ENCODE data around the gene PAM.

The PAM gene

DNA sequence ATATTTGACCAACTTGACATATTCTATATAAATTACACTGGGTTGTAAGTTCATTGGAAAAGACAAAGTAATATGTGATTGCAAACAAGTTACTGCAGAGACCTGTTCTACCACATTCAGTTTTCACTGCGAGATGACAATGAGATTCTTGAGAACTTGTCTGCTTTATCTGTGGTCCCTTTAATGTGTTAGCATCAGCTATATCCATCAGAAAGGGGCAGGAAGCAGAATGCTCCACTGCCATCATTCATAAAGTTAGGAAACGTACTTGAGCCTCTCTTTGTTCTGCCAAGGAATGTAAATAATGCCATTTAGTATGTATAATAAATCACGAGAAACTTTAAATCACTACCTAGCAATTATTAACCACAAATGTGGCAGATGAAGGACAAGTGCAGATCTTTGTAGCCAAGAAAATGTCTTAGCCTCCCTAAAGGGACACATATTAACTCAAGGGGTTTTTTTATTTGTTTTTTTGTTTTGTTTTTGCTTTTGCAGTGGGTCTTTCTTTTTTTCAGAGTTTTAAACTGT is 305.4 kb downstream of the PAM start:
- TF ChIP-seq GATA3 (IDR thresholded peaks at IDR 0.05; ENCODE audit: low read depth, low read length) = no peak
- TF ChIP-seq GATA2 (IDR thresholded peaks at IDR 0.05; ENCODE audit: low read depth, low read length) = no peak

DNA sequence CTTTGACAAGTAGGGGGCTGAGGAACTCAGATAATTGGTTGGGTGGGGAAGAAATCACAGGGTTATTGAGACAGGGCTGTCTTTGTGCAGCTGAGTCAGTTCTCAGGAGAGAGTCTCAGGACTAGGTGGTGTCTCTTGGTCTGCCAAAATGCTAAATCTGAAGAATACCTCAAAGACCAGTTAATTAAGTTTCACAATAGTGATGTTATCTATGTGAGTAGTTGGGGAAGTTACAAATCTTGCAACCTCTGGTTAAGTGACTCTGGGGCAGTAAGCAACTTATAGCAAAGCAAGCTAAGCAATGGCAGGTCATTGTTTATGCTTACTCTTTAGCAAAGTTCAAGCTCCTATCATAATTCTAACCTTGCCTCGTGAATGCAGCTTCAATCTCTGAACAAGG is 311.2 kb downstream of the PAM start:
- TF ChIP-seq GATA2 (IDR thresholded peaks at IDR 0.05; ENCODE audit: low read depth, low read length) (no peak), GATA3 (IDR thresholded peaks at IDR 0.05; ENCODE audit: low read depth, low read length) (no peak)

DNA sequence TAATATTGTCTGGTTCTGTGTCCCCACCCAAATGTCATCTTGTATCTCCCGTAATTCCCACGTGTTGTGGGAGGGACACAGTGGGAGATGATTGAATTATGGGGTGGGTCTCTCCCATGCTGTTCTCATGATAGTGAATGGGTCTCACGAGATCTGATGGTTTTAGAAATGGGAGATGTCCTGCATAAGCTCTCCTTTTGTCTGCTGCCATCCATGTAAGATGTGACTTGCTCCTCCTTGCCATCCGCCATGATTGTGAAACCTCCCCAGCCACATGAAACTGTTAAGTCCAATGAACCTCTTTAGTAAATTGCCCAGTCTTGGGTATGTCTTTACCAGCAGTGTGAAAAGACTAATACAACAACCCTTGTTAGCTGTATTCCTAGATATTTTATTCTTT is 320.3 kb downstream of the PAM start:
- no peak for TF ChIP-seq GATA2 (IDR thresholded peaks at IDR 0.05; ENCODE audit: low read depth, low read length)
- TF ChIP-seq GATA3 (IDR thresholded peaks at IDR 0.05; ENCODE audit: low read depth, low read length) = no peak
